ENCODE measurements around the gene PIGR. TPM values are rescaled to one million over a fixed set of nuclear protein-coding genes. Genes with fewer than 3 reads are reported as not detected.

PIGR gene
- total RNA-seq, 1 experiment from 2014 or later, result not detected

- H3K9ac ChIP-seq (ENCODE audit: low read length), result no peak overlapping the region
- POLR2A ChIA-PET (ENCODE audit: unreplicated experiment), result no interaction called here
- no peak overlapping the region for H3K27ac ChIP-seq (ENCODE audit: low read length)
- no peak overlapping the region for H3K4me3 ChIP-seq (ENCODE audit: low read length)
- ATAC-seq (no peak), DNase-seq (no peak)
- no peaks in the 10 kb centered on the region for H3K36me3 ChIP-seq (ENCODE audit: low read depth, low read length)
- H3K4me1 ChIP-seq (ENCODE audit: insufficient read depth, low read length), result no peaks in the 10 kb centered on the region
- no peaks in the 10 kb centered on the region for H3K79me2 ChIP-seq (ENCODE audit: low read length)
- H2AFZ ChIP-seq (ENCODE audit: low read length), result no peak overlapping the region
- no peaks in the 10 kb centered on the region for H3K9me2 ChIP-seq (replicated peaks; ENCODE audit: low read length)
- no peak overlapping the region for H3K4me2 ChIP-seq (ENCODE audit: low read length)
- no peak for TF ChIP-seq CTCF (conservative IDR thresholded peaks at IDR 0.05; ENCODE audit: low read depth, low read length)
- no TSS peak for BruUV-seq (replicated peaks)
- H3F3A ChIP-seq (ENCODE audit: low read length, unreplicated experiment), result no peaks in the 10 kb centered on the region
- no peaks in the 10 kb centered on the region for H3K9me3 ChIP-seq (ENCODE audit: low read length)
- intact Hi-C loops (cut with micrococcal nuclease), result no loop called here
- H3K27me3 ChIP-seq (ENCODE audit: low read length), result peaks cover 14% of the 10 kb centered on the region; the same call in 1 of the 2 replicates
- no peaks in the 10 kb centered on the region for H4K20me1 ChIP-seq (ENCODE audit: low read length)
- CTCF ChIA-PET, result no interaction called here
Measured at GRCh38 chr1:206939841-206940587, 6.3 kb downstream of the PIGR start.

- Histone ChIP-seq H3F3A (ENCODE audit: low read length, unreplicated experiment) (no peaks in the 10 kb centered on the region), H2AFZ (ENCODE audit: low read length) (no peak overlapping the region), H3K4me3 (ENCODE audit: low read length) (no peak overlapping the region), H3K9me2 (replicated peaks; ENCODE audit: low read length) (no peaks in the 10 kb centered on the region), H3K79me2 (ENCODE audit: low read length) (no peaks in the 10 kb centered on the region), H3K4me2 (ENCODE audit: low read length) (no peak overlapping the region), H3K9ac (ENCODE audit: low read length) (no peak overlapping the region), H3K27ac (ENCODE audit: low read length) (no peak overlapping the region), H3K4me1 (ENCODE audit: insufficient read depth, low read length) (no peaks in the 10 kb centered on the region), H3K9me3 (ENCODE audit: low read length) (no peaks in the 10 kb centered on the region), H4K20me1 (ENCODE audit: low read length) (no peaks in the 10 kb centered on the region), H3K27me3 (ENCODE audit: low read length) (peaks cover 9% of the 10 kb centered on the region; the same call in 1 of the 2 replicates), H3K36me3 (ENCODE audit: low read depth, low read length) (no peaks in the 10 kb centered on the region)
- intact Hi-C loops (cut with micrococcal nuclease), result no loop called here
- ATAC-seq, result no peak
- no TSS peak for BruUV-seq (replicated peaks)
- no peak for TF ChIP-seq CTCF (conservative IDR thresholded peaks at IDR 0.05; ENCODE audit: low read depth, low read length)
- no peak for TF ChIP-seq EZH2 (IDR thresholded peaks at IDR 0.05; ENCODE audit: low read length, unreplicated experiment)
- TF ChIP-seq EZH2phosphoT487 (IDR thresholded peaks at IDR 0.05; ENCODE audit: borderline replicate concordance, low read length), result no peak
- ChIA-PET POLR2A (ENCODE audit: unreplicated experiment) (no interaction called here), CTCF (no interaction called here)
- no peak for DNase-seq
Measured at GRCh38 chr1:206939131-206939530, 7.1 kb downstream of the PIGR start.

- no peaks in the 10 kb centered on the region for H3K9me2 ChIP-seq (replicated peaks; ENCODE audit: low read length)
- ChIA-PET CTCF (interaction anchor here (1.2 kb wide), 1 partner anchor 10 kb away, joined by 5 read pairs; no protein-coding TSS in a partner anchor), POLR2A (ENCODE audit: unreplicated experiment) (no interaction called here)
- intact Hi-C loops (cut with micrococcal nuclease), result no loop called here
- no peaks in the 10 kb centered on the region for H3K79me2 ChIP-seq (ENCODE audit: low read length)
- no peaks in the 10 kb centered on the region for H3K9me3 ChIP-seq (ENCODE audit: low read length)
- H3K27me3 ChIP-seq (ENCODE audit: low read length), result no peaks in the 10 kb centered on the region
- H3K4me1 ChIP-seq (ENCODE audit: insufficient read depth, low read length), result no peaks in the 10 kb centered on the region
- no peak overlapping the region for H3K4me3 ChIP-seq (ENCODE audit: low read length)
- DNase-seq, result no peak
- no peak for ATAC-seq
- H2AFZ ChIP-seq (ENCODE audit: low read length), result no peak overlapping the region
- no TSS peak for BruUV-seq (replicated peaks)
- H3F3A ChIP-seq (ENCODE audit: low read length, unreplicated experiment), result no peaks in the 10 kb centered on the region
- no peak overlapping the region for H3K4me2 ChIP-seq (ENCODE audit: low read length)
- no peak for TF ChIP-seq EZH2phosphoT487 (IDR thresholded peaks at IDR 0.05; ENCODE audit: borderline replicate concordance, low read length)
- TF ChIP-seq CTCF (conservative IDR thresholded peaks at IDR 0.05; ENCODE audit: low read depth, low read length), result peak; percentile 25; the same call in 1 of the 2 replicates
- no peak overlapping the region for H3K9ac ChIP-seq (ENCODE audit: low read length)
- no peak overlapping the region for H3K27ac ChIP-seq (ENCODE audit: low read length)
- H4K20me1 ChIP-seq (ENCODE audit: low read length), result no peaks in the 10 kb centered on the region
- no peaks in the 10 kb centered on the region for H3K36me3 ChIP-seq (ENCODE audit: low read depth, low read length)
Measured at GRCh38 chr1:206937425-206937824, 8.8 kb downstream of the PIGR start.

Measured in PC-3 (cell line).